HG02610 (cell line): ENCODE data around the gene KIAA1958.
A peak's percentile ranks its signal among the peaks of the same experiment; 100 is the strongest.

Source experiments
- ATAC-seq: cut with Tn5 transposase; IDR thresholded peaks from one replicate; pipeline ENCODE4 v1.9.1; 2021; ENCODE audit warnings: mild to moderate bottlenecking, moderate library complexity; ENCODE audit not compliant: unreplicated experiment

KIAA1958 gene

GRCh38 chr9:112486221-112487007 lies at the start of gene KIAA1958:
Gene KIAA1958, plus strand, starts transcription at chr9:112486827. Its CDS starts 87,254 bp downstream, at chr9:112574081.
- peak; percentile 93 for ATAC-seq

GRCh38 chr9:112437406-112437805 lies 49.2 kb upstream of the KIAA1958 start:
- ATAC-seq, result no peak

- no peak for ATAC-seq
Measured at GRCh38 chr9:112439171-112439570, 47.5 kb upstream of the KIAA1958 start.

GRCh38 chr9:112439825-112440224 lies 46.8 kb upstream of the KIAA1958 start:
- no peak for ATAC-seq

- no peak for ATAC-seq
Measured at GRCh38 chr9:112443200-112443599, 43.4 kb upstream of the KIAA1958 start.

- ATAC-seq, result no peak
Measured at GRCh38 chr9:112443636-112444035, 43.0 kb upstream of the KIAA1958 start.

GRCh38 chr9:112445196-112445595 lies 41.4 kb upstream of the KIAA1958 start:
- no peak for ATAC-seq

GRCh38 chr9:112446080-112446479 lies 40.5 kb upstream of the KIAA1958 start:
- no peak for ATAC-seq

GRCh38 chr9:112446526-112446925 lies 40.1 kb upstream of the KIAA1958 start:
- no peak for ATAC-seq

GRCh38 chr9:112447283-112447761 lies 39.3 kb upstream of the KIAA1958 start:
- ATAC-seq, result no peak

- no peak for ATAC-seq
Measured at GRCh38 chr9:112462855-112463254, 23.8 kb upstream of the KIAA1958 start.

GRCh38 chr9:112465352-112465751 lies 21.3 kb upstream of the KIAA1958 start:
- no peak for ATAC-seq

GRCh38 chr9:112472996-112473395 lies 13.6 kb upstream of the KIAA1958 start:
- ATAC-seq, result no peak

GRCh38 chr9:112473986-112474385 lies 12.6 kb upstream of the KIAA1958 start:
- ATAC-seq, result no peak

- no peak for ATAC-seq
Measured at GRCh38 chr9:112475318-112475717, 11.3 kb upstream of the KIAA1958 start.

GRCh38 chr9:112477330-112477729 lies 9.3 kb upstream of the KIAA1958 start:
- ATAC-seq, result no peak

- no peak for ATAC-seq
Measured at GRCh38 chr9:112479221-112479620, 7.4 kb upstream of the KIAA1958 start.

GRCh38 chr9:112484607-112485006 lies 2.0 kb upstream of the KIAA1958 start:
- no peak for ATAC-seq

GRCh38 chr9:112485574-112485973 lies 1.1 kb upstream of the KIAA1958 start:
- no peak for ATAC-seq

GRCh38 chr9:112487008-112487798 lies 576 bp downstream of the KIAA1958 start:
- ATAC-seq, result peak; percentile 42

- no peak for ATAC-seq
Measured at GRCh38 chr9:112487799-112488340, 1.2 kb downstream of the KIAA1958 start.
